Activated T-cell treated with anti-CD3 and anti-CD28 coated beads, Interleukin-2, amount 50 U/mL, for 24 hours (primary cell): ENCODE measurements around the gene POMGNT1.

Experiments
- DNase-seq: peaks from one replicate; pipeline ENCODE4 v3.0.0-alpha.2; 2020
- H3K27ac Mint-ChIP-seq: 2 replicates; pipeline ENCODE4 v1.8.0; 2020; ENCODE audit warnings: mild to moderate bottlenecking, mixed read lengths
- H3K27me3 Mint-ChIP-seq: 2 replicates; pipeline ENCODE4 v1.8.0; 2020; ENCODE audit warnings: mixed read lengths
- H3K36me3 Mint-ChIP-seq: 2 replicates; pipeline ENCODE4 v1.8.0; 2020; ENCODE audit warnings: low read depth, mixed read lengths
- H3K4me1 Mint-ChIP-seq: 2 replicates; pipeline ENCODE4 v1.8.0; 2020; ENCODE audit warnings: low read depth, mixed read lengths
- H3K4me3 Mint-ChIP-seq: 2 replicates; pipeline ENCODE4 v1.8.0; 2020; ENCODE audit warnings: mild to moderate bottlenecking, moderate library complexity, mixed read lengths
- H3K9me3 Mint-ChIP-seq: 2 replicates; pipeline ENCODE4 v1.8.0; 2020; ENCODE audit warnings: mixed read lengths

Gene POMGNT1

GRCh38 chr1:46181343-46182260 lies 16.6 kb downstream of the POMGNT1 start:
- H3K27ac Mint-ChIP-seq: no peak overlapping the region
- H3K4me3 Mint-ChIP-seq: no peak overlapping the region
- H3K27me3 Mint-ChIP-seq: no peaks in the 10 kb centered on the region
- DNase-seq: no peak
- H3K4me1 Mint-ChIP-seq: peaks cover 25% of the 10 kb centered on the region
- no peaks in the 10 kb centered on the region for H3K36me3 Mint-ChIP-seq
- H3K9me3 Mint-ChIP-seq: no peaks in the 10 kb centered on the region

DNA sequence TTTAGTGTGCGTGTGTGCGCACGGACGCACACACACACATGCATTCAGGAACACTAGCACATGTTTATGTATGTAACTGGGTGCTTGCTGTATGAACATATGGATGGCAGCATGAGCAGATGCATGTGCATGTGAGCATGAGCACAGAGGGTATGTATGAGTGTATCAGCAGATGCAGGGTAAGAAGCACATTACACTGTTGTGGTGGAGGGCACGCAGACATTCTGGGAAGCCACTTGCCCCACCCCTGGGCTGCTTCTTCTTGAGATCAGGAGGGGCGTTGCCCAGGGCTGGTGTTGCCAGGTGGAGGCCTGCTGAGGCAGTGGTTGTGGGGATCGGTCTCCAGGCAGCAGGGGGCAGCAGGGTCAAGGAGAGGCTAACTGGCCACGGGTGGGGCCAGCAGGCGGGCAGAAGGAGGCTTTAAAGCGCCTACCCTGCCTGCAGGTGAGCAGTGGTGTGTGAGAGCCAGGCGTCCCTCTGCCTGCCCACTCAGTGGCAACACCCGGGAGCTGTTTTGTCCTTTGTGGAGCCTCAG lies 18.1 kb downstream of the POMGNT1 start:
- Mint-ChIP-seq H3K27ac (no peak overlapping the region), H3K9me3 (no peaks in the 10 kb centered on the region), H3K4me3 (no peak overlapping the region), H3K4me1 (peaks cover 15% of the 10 kb centered on the region), H3K36me3 (no peaks in the 10 kb centered on the region), H3K27me3 (no peaks in the 10 kb centered on the region)
- no peak for DNase-seq

DNA sequence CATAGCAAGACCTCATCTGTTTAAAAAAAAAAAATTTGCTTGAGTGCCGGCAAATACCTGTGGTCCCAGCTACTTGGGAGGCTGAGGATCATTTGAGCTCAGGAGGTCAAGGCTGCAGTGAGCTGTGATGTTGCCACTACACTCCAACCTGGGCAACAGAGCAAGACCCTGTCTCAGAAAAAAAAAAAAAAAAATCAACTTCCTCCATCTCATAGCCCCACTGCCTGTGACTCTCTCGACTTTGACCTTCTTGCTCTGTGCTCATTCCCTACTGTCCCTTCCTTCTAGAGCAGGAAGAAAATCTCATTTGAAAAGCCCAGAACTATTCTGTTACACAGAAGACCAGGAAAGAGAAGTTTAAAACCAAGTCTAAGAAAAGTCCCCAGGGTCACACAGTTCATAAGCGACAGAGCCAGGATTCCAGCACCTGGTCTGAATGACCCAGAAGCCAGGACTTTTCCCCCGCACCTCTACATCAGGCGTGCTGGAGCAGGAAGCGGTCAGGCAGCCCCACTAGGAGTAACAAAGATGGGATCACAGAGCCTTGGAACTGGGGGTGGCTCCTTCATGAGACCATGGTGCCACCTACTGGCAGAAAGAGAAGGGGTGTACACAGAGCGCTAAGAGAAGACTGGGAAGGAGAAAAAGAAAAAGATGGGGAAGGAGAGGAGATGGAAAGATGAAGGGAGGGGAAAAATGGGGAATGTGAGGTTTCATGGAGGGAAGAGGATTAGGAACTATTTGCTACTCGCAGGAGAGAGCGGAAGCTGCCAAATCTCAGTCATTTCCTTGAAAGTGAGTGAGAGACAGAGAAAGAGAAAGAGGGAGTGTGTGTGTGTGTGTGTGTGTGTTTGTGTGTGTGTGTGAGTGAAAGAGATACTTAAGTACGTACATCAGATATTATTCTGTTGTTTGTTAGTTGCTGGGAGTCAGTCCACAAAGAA lies 18.8 kb downstream of the POMGNT1 start:
- H3K27me3 Mint-ChIP-seq: no peaks in the 10 kb centered on the region
- peak; percentile 72 for DNase-seq
- no peaks in the 10 kb centered on the region for H3K36me3 Mint-ChIP-seq
- no peak overlapping the region for H3K4me3 Mint-ChIP-seq
- H3K9me3 Mint-ChIP-seq: no peaks in the 10 kb centered on the region
- no peak overlapping the region for H3K27ac Mint-ChIP-seq
- peaks cover 7% of the 10 kb centered on the region for H3K4me1 Mint-ChIP-seq

DNA sequence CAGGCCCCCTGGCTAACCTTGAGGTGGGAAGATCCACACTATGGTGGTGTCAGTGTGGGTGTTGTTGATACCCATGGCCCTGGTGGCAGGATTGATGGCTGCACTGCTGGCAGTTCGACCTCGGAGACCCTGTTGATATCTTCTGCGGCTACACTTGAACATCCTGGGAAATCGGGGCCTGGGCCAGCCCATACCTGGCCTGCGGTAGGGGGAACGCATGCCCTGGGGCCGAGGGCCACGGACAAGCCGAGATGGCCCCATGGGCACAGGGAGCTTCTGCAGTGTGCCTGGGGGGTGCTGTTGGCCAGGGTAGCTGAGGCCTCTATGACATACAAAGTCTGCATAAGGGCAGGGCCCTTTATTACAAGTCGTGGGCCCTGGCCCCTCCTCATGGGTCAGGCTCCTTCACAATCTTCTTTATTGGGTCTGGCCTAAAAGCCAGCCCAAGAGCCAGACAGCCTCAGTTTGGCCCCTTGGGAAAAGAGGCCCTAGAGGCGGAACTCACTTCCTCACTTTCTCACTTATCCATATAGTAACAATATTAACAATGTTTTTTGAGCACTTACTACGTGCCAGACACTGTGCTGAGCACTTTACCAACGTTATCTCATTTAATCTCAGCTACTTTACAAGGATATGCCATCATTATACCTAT lies 21.9 kb downstream of the POMGNT1 start, which contains the start of gene P3R3URF:
TSS of gene P3R3URF (minus strand) at position 278 of the 655 bp plus-strand sequence. CDS start at position 261, 17 bp downstream.
- DNase-seq: no peak
- Mint-ChIP-seq H3K4me1 (no peaks in the 10 kb centered on the region), H3K27ac (no peak within 1 kb of the TSS), H3K9me3 (no peaks in the 10 kb centered on the region), H3K36me3 (no peaks in the 10 kb centered on the region), H3K27me3 (peaks cover 3% of the 10 kb centered on the region), H3K4me3 (no peak within 1 kb of the TSS)

DNA sequence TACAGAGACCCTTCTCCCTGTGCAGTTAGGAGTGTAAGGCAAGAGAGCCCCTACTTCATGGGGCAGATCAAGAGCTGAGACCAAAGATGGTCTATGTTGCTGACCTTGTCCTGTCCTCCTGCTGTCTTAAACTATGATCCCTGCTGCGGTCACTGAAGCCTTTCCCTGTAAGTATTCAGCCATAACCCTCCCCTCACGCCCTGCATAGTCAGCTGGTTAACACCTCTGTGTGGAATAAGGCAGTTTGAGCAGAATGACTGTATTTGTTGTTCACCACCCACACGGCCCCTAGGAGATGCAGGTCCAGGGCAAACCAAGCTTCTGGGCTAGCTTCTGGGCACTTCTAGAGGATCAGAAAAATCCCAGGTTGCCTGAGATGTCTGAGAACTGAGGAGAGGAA lies 23.0 kb downstream of the POMGNT1 start:
- H3K4me1 Mint-ChIP-seq: no peaks in the 10 kb centered on the region
- H3K9me3 Mint-ChIP-seq: no peaks in the 10 kb centered on the region

GRCh38 chr1:46174448-46175231 lies 23.6 kb downstream of the POMGNT1 start, which contains the start of gene TSPAN1:
TSPAN1 (plus strand) TSS chr1:46175087; CDS start chr1:46181108, 6,021 bp downstream.
- no peak within 1 kb of the TSS for H3K27ac Mint-ChIP-seq
- no peaks in the 10 kb centered on the region for H3K4me1 Mint-ChIP-seq
- no peaks in the 10 kb centered on the region for H3K36me3 Mint-ChIP-seq
- no peak for DNase-seq
- H3K27me3 Mint-ChIP-seq: peaks cover 3% of the 10 kb centered on the region
- no peaks in the 10 kb centered on the region for H3K9me3 Mint-ChIP-seq
- H3K4me3 Mint-ChIP-seq: no peak within 1 kb of the TSS

More for the DNA sequence above, 23.0 kb downstream of the POMGNT1 start:
- no peak overlapping the region for H3K4me3 Mint-ChIP-seq
- no peak overlapping the region for H3K27ac Mint-ChIP-seq
- H3K36me3 Mint-ChIP-seq: no peaks in the 10 kb centered on the region
- H3K27me3 Mint-ChIP-seq: peaks cover 3% of the 10 kb centered on the region
- no peak for DNase-seq

GRCh38 chr1:46173361-46173856 lies 24.8 kb downstream of the POMGNT1 start:
- DNase-seq: no peak
- H3K4me1 Mint-ChIP-seq: no peaks in the 10 kb centered on the region
- no peak overlapping the region for H3K27ac Mint-ChIP-seq
- H3K27me3 Mint-ChIP-seq: peaks cover 3% of the 10 kb centered on the region
- no peak overlapping the region for H3K4me3 Mint-ChIP-seq
- no peaks in the 10 kb centered on the region for H3K36me3 Mint-ChIP-seq
- H3K9me3 Mint-ChIP-seq: no peaks in the 10 kb centered on the region

DNA sequence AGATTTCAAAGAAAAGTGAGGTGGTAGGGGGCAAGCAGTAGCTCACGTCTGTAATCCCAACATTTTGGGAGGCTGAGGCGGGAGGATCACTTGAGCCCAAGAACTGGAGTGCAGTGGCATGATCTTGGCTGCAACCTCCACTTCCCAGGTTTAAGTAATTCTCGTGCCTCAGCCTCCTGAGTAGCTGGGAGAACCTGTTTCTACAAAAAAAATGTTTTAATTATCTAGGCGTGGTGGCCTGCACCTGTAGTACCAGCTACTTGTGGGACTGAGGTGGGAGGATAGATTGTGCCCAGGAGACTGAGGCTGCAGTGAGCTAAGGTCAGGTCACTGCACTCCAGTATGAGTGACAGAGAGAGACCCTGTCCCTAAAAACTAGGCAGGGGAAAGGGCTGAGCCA lies 25.9 kb downstream of the POMGNT1 start:
- peaks cover 8% of the 10 kb centered on the region for H3K27me3 Mint-ChIP-seq
- H3K27ac Mint-ChIP-seq: no peak overlapping the region
- no peaks in the 10 kb centered on the region for H3K9me3 Mint-ChIP-seq
- H3K4me1 Mint-ChIP-seq: peaks cover 4% of the 10 kb centered on the region
- H3K4me3 Mint-ChIP-seq: no peak overlapping the region
- no peaks in the 10 kb centered on the region for H3K36me3 Mint-ChIP-seq
- no peak for DNase-seq

- Mint-ChIP-seq H3K27ac (no peak overlapping the region), H3K4me3 (no peak overlapping the region), H3K9me3 (no peaks in the 10 kb centered on the region), H3K36me3 (no peaks in the 10 kb centered on the region), H3K27me3 (peaks cover 8% of the 10 kb centered on the region), H3K4me1 (peaks cover 9% of the 10 kb centered on the region)
- DNase-seq: no peak
Observed at GRCh38 chr1:46171871-46172270, 26.4 kb downstream of the POMGNT1 start.

DNA sequence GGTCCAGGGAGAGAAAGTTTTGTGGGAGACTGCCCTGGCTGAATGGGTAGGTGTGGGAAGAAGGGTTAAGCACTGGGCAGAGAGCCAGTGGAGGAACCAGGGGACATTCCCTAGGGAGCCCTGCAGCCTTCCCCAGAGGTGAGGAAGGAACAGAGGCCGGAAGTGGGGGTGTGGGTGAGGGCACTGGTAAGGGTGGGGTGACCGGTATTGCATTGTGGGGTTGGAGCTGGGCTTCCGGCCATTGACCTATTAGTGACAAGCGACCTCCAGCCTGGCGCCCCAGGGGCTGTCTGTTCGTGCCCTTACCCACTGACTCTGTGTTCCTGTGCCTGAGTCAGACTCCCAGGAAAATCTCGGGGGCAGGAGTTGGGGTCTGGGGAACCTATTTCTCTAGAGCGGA lies 26.9 kb downstream of the POMGNT1 start:
- H3K4me3 Mint-ChIP-seq: no peak overlapping the region
- no peak overlapping the region for H3K27ac Mint-ChIP-seq
- no peaks in the 10 kb centered on the region for H3K36me3 Mint-ChIP-seq
- peaks cover 8% of the 10 kb centered on the region for H3K27me3 Mint-ChIP-seq
- no peaks in the 10 kb centered on the region for H3K9me3 Mint-ChIP-seq
- peaks cover 14% of the 10 kb centered on the region for H3K4me1 Mint-ChIP-seq
- DNase-seq: no peak

- no peak for DNase-seq
- H3K4me3 Mint-ChIP-seq: no peak overlapping the region
- no peaks in the 10 kb centered on the region for H3K36me3 Mint-ChIP-seq
- H3K4me1 Mint-ChIP-seq: peaks cover 16% of the 10 kb centered on the region
- no peaks in the 10 kb centered on the region for H3K9me3 Mint-ChIP-seq
- H3K27me3 Mint-ChIP-seq: peaks cover 8% of the 10 kb centered on the region
- H3K27ac Mint-ChIP-seq: no peak overlapping the region
Observed at GRCh38 chr1:46169811-46170454, 28.3 kb downstream of the POMGNT1 start.

- Mint-ChIP-seq H3K36me3 (no peaks in the 10 kb centered on the region), H3K27me3 (peaks cover 8% of the 10 kb centered on the region), H3K9me3 (no peaks in the 10 kb centered on the region), H3K27ac (no peak overlapping the region), H3K4me1 (peaks cover 16% of the 10 kb centered on the region), H3K4me3 (no peak overlapping the region)
- no peak for DNase-seq
Observed at GRCh38 chr1:46168477-46168876, 29.8 kb downstream of the POMGNT1 start.
